ENCODE results near the gene INSR.
A peak's percentile ranks its signal among the peaks of the same experiment; 100 is the strongest.
"Not testable (repeated sequence)": the region's sequence is repeated elsewhere in the genome, so short reads cannot be mapped to it uniquely, and the experiment has no call there.

Gene INSR

DNA sequence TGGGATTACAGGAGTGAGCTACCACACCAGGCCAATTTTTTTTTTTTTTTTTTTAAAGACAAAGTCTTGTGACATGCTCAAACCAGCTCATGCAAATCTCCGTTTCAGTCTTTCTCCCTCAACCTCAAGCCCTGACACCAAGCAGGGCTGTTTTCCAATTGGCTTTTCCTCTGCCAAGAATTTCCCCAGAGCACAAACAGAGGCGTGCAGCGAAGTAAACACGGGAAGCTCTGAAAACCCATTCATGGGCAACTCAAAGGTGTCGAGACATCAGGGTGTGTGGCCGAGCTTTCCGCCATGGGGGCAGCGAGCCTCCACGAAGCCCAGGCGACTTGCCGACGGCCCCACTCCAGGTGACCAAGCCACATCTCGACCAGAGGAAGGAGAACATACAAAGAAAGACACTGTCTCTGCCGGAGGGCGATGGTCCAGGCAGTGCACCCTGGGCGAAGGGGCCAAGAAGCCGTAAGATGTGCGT lies 70.0 kb downstream of the INSR start:
- DNase-seq (ENCODE audit: low read depth) = no peak

GRCh38 chr19:7223429-7223828 lies 70.8 kb downstream of the INSR start:
- DNase-seq (ENCODE audit: low read depth) = no peak

GRCh38 chr19:7219056-7219455 lies 75.2 kb downstream of the INSR start:
- no peak for DNase-seq (ENCODE audit: low read depth)

DNA sequence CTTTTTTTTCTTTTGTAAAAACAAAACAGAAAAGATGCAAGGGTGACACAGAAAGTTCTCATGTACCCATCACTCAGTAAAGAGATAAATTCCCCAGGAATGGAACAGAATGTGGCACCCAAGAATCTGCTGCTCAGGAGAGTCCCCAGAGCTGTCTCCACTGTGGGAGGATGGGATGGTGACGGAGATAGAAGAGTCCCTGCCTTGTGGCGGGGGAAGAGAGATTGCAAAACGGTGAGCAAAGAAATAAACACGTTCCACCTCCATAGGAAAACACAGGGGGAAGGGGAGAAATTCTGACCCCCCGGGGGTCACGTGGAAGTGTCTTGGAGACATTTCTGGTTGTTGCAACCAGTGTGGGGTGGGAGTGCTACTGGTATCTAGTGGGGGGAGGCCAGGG lies 76.4 kb downstream of the INSR start:
- no peak for DNase-seq (ENCODE audit: low read depth)

DNA sequence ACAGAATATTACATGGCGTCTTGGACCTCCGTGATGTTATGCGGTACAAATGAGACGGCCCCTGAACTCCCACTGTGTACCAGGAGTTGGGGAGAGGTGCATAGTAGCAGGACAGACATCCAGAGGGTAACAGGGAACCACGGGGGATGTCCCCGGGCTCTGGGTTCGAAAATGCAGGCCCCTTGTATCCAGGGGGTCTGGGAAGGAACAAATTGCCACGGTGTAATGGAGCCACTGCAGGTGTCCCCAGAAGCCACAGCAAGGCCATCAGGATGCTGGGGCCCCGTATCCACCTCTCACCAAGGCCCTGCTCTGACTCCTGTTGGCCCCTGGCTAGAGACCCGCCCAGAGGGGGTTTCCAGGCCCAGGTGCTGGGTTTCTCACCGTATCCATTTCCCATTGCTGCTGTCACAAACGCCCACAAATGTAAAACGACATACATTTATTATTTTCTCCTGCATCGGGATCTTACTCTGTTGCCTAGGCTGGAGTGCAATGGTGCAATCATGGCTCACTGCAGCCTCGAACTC lies 77.8 kb downstream of the INSR start:
- no peak for DNase-seq (ENCODE audit: low read depth)

DNA sequence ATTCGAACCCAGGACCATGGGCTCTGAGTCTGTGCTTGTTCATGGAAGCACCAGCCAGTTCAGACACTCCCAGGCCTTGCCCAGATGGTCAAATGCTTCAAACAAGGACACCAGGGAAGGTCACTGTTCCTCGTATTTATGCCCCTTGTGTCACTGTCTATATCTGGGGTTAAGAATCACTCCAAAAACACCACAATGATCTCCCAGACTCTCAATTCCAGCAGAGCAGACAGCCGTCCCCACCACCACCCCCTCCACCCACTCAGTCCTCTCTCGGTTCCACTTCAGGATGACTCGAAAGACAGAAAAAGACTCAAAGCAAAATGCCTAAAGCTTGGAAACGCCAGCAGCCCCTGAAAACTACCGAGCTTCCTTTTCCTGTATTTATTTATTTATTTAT lies 79.0 kb downstream of the INSR start:
- no peak for DNase-seq (ENCODE audit: low read depth)

DNA sequence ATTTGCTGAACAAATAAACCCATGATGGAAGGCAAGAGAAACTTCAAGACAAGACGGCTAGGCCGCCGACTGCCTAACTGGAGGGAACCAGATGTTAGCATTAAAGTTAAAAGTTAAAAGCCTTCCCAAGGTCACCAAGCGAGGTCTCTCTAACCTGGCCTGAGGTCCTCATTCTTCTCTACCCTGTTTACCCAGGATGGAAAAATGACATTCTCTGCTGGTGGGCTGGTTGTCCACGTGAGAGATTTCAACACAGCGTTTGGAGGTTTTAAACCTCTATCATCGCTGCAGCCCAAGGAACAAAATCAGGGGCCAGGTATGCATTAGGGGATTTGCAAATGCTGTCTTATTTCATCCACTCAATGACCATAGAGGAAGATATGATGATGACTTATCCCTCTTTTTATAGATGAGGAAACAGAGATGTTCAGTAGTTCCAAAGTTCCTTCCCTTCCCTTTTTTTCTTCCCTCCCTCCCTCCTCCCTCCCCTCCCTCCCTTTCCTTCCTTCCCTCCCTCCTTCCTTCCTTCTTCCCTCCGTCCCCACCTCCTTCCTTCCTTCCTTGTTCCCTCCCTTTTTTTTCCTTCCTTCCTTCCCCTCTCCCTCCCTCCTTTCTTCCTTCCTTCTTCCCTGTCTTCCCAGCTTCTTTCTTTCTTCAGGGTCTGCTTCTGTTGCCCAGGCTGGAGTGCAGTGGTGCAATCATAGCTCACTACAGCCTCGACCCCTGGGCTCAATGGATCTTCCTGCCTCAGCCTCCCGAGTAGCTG lies 79.7 kb downstream of the INSR start:
- no peak for DNase-seq (ENCODE audit: low read depth)

DNA sequence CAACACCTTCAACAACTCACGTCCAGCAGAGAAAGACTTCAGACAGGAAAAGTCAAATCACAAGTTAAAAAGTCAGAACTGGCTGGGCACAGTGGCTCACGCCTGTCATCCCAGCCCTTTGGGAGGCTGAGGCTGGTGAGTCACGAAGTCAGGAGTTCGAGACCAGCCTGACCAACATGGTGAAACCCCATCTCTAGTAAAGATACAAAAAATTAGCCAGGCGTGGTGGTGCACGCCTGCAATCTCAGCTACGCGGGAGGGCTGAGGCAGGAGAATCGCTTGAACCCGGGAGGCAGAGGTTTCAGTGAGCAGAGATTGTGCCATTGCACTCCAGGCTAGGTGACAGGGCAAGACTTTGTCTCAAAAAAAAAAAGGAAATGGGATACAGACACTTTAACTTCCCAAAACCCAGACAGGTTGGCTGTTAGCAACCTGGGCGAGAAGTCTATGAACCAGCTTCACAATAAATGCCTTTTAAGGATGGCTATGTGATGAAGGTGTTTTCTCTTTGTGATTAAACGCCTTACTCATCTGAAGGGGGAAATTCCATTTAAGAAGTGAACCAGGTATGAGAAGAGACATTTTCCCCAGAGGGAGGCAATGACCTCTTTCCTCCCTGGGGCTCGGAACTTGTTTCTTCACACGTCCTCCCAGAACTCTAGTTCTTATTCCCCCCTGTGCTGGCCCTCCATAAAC lies 80.4 kb downstream of the INSR start:
- no peak for DNase-seq (ENCODE audit: low read depth)

DNA sequence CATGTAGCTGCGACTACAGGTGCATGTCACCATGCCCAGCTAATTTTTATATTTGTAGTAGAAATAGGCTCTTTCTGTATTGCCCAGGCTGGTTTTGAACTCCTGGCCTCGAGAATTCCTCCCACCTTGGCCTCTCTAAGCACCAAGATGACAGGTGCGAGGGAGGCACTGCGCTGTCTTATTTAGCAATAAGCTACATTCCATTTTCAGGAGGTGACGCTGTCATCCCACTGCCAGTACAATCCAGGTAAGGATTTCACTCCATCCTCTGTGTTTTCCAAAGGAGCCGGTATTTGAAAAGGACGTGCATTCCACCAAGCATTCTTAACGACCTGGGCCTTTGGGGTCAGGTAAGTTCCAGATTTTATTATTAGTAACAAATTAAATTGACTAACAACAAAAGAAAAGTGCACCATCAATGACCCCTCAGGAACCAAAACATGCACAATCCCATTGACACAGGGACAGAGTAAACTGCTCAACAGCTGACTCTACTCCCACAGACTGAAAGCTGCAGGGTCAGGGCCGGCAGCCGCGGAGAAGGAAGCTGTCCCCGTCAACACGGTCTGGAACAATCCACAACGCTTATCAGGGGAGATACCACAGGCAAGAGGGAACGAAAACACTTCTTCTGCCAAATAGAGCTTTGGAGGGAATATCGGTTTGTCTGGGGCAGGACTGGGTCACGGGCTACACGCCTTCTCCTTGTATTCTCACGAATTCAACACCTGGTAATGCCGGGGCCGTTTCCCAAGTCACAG lies 82.8 kb downstream of the INSR start:
- peak; percentile 7 for DNase-seq (ENCODE audit: low read depth)

GRCh38 chr19:7210359-7210758 lies 83.9 kb downstream of the INSR start:
- DNase-seq (ENCODE audit: low read depth) = no peak

GRCh38 chr19:7209597-7210325 lies 84.5 kb downstream of the INSR start:
- not testable (repeated sequence) for DNase-seq (ENCODE audit: low read depth)

GRCh38 chr19:7209036-7209435 lies 85.2 kb downstream of the INSR start:
- not testable (repeated sequence) for DNase-seq (ENCODE audit: low read depth)

DNA sequence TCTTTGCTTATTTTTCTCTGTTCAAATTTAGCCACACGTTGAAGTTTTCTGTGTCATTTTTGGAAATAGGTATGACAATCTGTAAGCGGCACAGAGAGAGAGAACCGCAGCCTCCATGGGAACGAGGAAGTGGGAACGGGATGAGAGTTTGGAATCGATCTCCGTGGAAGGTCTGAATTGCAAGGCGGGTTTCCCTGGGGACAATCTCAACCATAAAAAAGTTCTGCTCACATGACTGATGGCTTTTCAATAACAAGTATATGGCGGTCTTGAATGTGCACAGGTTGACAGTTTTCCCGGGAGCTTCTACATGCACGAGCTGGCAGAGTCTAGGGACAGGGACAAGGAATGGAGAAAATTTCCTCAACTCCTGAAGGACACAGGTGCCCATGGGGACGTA lies 90.9 kb downstream of the INSR start:
- no peak for DNase-seq (ENCODE audit: low read depth)

- no peak for DNase-seq (ENCODE audit: low read depth)
These were observed 91.3 kb downstream of the INSR start for GRCh38 chr19:7202888-7203287.

DNA sequence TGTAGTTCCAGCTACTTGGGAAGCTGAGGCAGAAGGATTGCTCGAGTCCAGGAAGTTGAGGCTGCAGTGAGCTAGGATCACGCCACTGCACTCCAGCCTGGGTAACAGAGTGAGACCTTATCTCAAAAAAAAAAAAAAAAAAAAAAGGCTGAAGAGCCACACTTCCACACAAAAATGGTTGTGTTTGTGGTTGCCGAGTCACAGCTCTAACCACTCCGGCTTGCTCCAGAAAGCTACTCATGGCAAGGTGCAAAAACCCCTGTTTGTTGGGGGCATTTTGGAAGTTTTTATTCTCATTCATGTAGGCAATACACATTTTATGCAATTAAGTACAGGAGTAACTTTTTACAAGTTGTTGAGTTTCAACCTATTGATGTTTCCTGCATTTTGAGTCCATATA lies 93.5 kb downstream of the INSR start:
- DNase-seq (ENCODE audit: low read depth) = peak; percentile 14

DNA sequence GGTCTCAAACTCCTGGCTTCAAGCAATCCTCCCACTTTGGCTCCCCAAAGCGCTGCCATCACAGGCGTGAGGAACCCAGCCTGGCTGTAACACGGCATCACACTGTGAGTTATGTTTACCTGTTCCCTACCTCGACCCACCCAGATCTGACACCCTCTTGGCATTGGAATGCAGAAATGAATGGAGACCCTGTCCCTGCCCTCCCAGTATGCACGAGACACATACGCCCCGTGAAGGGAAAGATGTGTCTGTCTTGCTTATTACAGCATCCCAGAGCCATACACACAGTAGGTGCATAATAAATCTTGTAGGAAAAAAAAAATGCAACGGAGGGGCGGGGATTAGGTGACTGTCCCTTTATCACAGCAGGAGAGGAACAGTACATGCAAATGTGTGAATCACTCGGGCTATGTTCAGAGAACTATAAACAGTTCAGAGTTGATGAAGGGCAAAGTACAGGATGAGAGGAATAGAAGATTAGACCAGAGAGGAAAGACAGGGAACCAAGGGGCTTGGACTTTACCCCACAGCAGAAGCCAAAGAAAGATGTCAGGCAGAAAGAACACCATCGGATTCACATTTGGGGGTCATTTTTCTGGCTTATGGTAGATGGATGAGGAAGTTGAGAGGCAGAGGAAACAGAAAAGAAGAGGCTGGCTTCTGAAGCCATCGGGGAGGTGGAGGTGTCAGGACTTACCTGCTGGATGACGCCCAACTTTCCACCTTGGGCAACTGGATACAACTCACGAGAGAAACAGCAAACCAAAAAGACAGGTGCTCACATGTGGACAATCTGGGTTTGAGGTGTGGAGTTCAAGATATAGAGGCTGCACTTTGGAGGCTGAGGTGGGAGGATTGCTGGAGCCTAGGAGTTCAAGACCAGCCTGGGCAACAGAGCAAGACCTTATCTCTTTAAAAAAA lies 94.3 kb downstream of the INSR start:
- DNase-seq (ENCODE audit: low read depth) = peak; percentile 14

DNA sequence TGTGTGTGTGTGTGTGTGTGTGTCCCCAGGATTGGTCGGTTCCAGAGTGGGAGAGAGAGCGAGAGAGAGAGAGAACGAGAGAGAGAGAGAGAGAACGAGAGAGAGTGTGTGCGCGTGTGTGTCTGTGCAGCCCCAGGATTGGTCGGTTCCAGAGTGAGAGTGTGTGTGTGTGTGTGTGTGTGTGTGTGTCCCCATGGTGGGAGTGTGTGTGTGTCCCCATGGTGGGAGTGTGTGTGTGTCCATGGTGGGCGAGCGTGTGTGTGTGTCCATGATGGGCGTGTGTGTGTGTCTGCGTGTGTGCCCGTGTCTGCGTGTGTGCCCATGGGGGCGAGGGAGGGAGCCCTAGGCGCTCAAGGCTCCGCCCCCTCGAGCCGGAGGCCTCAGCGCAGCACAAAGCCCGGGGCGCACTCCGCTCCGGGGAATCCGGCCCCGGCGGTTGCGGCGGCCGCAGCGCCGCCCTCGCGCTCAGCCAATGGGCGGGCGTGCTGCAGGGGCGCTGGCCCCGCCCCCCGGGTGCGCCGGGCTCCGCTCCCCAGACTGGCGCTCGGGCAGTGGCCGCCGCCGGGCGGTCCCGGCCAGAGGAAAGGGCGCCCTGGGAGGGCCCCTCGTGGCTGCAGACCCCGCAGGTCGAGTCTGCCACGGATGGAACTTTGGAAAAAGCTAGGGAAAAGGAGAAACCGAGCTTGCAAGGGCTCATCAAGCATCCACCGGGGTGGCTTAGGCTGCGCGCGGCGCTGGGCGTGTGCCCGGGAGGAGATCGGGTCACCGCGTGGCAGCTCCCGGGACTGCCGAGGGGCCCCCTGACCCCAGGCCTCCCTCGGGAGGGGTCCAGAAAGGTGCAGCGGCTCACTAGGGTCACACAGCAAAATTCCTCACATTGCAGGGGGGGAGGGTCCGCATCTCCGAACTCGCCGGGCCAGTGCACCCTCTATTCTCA lies 96.2 kb downstream of the INSR start:
- peak; percentile 90 for DNase-seq (ENCODE audit: low read depth)

DNA sequence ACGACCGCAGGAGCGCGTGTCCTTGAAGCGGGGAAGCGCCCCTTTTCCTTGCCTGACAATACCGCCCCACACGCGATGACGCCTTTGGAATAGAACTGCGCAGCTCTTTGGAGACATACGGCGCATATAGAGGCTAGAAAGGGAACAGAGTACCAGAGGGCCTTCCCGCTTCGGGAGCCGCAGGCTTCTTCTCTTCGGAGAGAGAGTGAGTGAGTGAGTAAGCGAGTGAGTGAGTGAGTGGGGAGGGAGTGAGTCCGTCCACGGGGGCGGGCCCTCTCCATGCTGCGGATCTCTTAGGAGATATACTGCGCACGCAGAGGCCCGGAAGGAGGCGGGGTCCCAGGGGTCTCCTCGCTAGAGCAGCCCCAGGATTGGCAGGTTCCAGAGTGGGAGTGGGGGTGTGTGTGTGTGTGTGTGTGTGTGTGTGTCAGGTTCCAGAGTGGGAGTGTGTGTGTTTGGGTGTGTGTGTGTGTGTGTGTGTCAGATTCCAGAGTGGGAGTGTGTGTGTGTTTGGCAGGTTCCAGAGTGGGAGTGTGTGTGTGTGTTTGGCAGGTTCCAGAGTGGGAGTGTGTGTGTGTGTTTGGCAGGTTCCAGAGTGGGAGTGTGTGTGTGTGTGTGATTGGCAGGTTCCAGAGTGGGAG lies 97.0 kb downstream of the INSR start:
- peak; percentile 96 for DNase-seq (ENCODE audit: low read depth)

GRCh38 chr19:7196763-7197118 lies 97.5 kb downstream of the INSR start:
- no peak for DNase-seq (ENCODE audit: low read depth)

Measured in amniotic epithelial cell (primary cell).